Mammary microvascular endothelial cell (primary cell): ENCODE measurements around the gene ARL13A. TPM values are rescaled to one million over a fixed set of nuclear protein-coding genes. Genes with fewer than 3 reads are reported as not detected.

ENCODE experiments used
- total RNA-seq: library from RNA; depleted of rRNA; stranded (reverse); fragments of >200 nt; gene quantifications from 2 replicates; pipeline ENCODE4 v1.2.3, GENCODE V29; 2015

Gene ARL13A
- not detected in 2 replicates for total RNA-seq

DNA sequence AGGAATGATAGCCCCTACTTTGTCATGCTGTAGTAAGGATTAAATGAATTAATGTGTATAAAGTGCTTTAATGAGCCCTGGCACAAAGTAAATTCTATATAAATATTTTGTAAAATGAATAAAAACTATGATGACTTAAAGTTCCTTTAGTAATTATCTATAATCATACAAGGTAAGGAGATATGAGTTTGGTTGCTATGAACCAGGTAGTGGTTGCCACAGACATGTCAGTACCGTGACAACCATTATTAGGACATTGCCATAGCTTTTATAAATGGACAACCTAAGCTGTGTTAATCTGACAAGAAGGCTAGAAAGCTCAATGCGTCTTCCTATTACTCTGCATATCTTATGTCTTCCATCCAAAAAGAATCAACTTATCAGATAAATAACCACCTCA lies at the start of gene ARL13A:
ARL13A (plus strand) TSS at position 301 of the 400 bp plus-strand sequence. CDS start 3,982 bp downstream, outside the sequence.

DNA sequence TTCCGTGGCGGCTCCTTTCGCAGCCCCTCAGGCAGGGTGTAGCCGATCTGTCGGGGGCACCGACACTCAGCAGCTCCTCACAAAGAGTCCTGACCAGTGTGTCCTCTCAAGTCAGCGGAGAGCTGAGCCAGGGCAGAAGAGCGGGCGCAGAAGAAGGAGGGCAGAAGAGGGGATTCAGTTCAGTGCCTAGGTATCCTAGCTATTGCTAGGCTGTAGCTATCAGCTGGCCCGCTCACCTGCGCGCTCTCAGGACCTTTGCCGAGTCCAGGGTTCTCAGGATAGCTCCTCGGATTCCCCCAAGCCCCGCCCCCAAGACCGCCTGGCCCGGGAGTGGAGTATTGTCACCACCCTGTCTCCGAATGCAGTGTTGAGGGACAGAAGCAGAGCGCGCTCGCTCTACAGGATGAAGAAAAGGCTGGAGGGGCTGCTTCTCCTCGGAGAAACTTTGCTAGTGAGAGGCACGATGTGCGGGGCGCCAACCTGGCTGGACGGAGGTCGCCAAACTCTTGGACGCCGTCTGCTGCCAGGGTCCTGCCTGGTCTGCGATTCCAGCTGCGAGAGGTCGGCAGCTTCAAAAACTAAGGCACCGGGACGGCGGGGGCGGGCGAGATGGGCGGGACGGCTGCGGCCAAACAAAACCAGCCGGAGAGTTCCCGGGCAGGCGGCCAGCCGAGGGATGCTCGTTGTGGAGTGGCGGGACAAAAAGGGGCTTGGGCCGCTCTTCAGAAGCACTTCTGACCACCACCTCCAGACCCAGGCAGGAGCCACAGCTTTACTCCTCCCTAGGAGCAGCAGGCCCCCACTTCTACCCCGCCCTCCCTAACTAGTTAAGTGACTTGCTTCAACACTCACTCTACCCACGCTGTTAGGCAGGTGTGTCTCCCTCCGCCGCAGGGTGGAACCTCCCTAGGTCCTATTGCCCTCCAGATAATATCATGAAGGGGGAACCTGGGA lies 40.6 kb upstream of the ARL13A start, which contains the start of gene XKRX:
XKRX (minus strand) TSS at position 258 of the 954 bp plus-strand sequence. CDS start 613 bp downstream, outside the sequence.

Other genes with a start within 250 kb of the ARL13A start
- 14.5 and 14.8 TPM in 2 replicates for gene SYTL4, start 237.6 kb upstream of the ARL13A start, total RNA-seq
- 35.5 and 36.0 TPM in 2 replicates for gene CSTF2, start 149.3 kb upstream of the ARL13A start, total RNA-seq
- not detected in 2 replicates for gene NOX1, start 95.3 kb upstream of the ARL13A start, total RNA-seq
- 0.69 and 0.73 TPM in 2 replicates for gene XKRX, start 40.8 kb upstream of the ARL13A start, total RNA-seq
- 23.3 and 26.8 TPM in 2 replicates for gene TRMT2B, start 82.4 kb downstream of the ARL13A start, total RNA-seq
- gene TMEM35A, start 109.2 kb downstream of the ARL13A start, total RNA-seq: 1.7 and 1.8 TPM in 2 replicates
- 17.7 and 24.8 TPM in 2 replicates for gene CENPI, start 128.5 kb downstream of the ARL13A start, total RNA-seq